ENCODE results near the gene ITPKB. TPM values are rescaled to one million over a fixed set of nuclear protein-coding genes. Genes with fewer than 3 reads are reported as not detected.
A peak's percentile ranks its signal among the peaks of the same experiment; 100 is the strongest.

Gene ITPKB
- total and polyA plus RNA-seq, 7 donors: 1.4 to 80.9 (median 52.4) TPM

DNA sequence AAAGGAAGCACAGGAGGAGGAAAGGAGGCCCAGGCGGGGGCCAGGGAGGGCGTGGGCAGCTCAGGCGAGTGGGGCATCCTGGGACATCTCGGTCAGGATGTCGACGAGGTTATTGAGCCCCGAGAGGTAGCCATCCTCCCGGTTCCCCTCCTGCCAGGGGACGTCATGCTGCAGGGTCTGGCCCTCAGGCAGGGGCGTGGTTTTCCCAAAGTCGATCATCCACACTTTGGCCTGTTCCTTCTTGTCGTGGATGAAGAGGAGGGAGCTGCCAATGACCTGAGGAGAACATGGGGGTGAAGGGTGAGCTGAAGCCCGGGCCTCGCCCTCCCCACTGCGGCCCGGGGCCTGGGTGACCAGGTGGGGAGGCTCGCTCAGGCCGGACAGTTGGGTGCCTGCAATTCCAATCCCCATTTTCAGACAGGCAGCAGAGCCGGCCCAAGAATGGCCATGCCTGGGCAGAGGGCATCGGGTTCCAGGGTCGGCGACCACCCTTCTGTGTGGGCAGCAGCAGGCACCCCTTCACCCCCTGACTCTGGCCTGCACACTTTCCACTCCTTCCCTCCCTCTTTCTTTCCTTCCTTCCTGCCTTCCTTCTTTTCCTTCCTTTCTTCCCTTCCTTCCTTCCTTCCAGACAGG is 104.4 kb downstream of the ITPKB start:
- 88 to 90% methylated on average over 22 of the region's 22 CpGs for WGBS, 2 donors
- Histone ChIP-seq H3K9me3 (no peaks in the 10 kb centered on the region), H3K4me1 (peaks cover 0 to 68% (median 62%) of the 10 kb centered on the region in 4 donors), H3K36me3 (peaks cover 9 to 63% (median 32%) of the 10 kb centered on the region in 4 donors), H3K27me3 (no peaks in the 10 kb centered on the region), H3K4me3 (no peak overlapping the region), H3K27ac (peak overlapping the region; percentile 75 to 85 (median 80))
- DNase-seq: peak; percentile 67
- intact Hi-C loops (cut with DNase I): loop anchor here (1.0 to 10.0 kb wide), 3 partner anchors 104 to 340 kb away; partner anchors contain the start of gene ITPKB
- TF ChIP-seq, protein P1, sequence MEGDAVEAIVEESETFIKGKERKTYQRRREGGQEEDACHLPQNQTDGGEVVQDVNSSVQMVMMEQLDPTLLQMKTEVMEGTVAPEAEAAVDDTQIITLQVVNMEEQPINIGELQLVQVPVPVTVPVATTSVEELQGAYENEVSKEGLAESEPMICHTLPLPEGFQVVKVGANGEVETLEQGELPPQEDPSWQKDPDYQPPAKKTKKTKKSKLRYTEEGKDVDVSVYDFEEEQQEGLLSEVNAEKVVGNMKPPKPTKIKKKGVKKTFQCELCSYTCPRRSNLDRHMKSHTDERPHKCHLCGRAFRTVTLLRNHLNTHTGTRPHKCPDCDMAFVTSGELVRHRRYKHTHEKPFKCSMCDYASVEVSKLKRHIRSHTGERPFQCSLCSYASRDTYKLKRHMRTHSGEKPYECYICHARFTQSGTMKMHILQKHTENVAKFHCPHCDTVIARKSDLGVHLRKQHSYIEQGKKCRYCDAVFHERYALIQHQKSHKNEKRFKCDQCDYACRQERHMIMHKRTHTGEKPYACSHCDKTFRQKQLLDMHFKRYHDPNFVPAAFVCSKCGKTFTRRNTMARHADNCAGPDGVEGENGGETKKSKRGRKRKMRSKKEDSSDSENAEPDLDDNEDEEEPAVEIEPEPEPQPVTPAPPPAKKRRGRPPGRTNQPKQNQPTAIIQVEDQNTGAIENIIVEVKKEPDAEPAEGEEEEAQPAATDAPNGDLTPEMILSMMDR (IDR thresholded peaks at IDR 0.05): no peak
- TF ChIP-seq POLR2A (IDR thresholded peaks at IDR 0.05): no peak
- TF ChIP-seq POLR2AphosphoS5 (IDR thresholded peaks at IDR 0.05): no peak
- TF ChIP-seq EP300 (IDR thresholded peaks at IDR 0.05): no peak

DNA sequence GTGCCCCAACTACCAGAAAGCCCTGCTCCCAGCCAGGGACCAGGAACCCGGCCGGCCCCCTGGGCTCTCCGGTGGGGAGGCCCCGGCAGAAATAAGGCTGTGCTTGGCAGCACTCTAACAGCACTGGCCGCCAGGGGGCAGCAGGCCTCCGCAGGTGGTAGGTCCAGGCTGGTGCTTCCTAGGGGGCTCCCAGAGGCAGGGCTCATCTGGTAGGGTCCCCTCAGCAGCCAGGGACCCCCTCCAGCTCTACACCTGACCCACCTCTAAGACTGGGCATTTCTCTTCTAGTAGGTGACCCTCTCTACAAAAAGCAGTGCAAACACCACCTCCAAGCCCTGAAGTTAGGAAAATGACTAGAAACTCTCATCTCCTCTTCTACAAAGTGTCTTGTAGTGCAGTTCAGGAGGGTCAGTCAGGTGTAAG is 104.9 kb downstream of the ITPKB start:
- WGBS, 2 donors: 2 to 5% methylated on average over 6 of the region's 6 CpGs
- Histone ChIP-seq H3K27ac (peak overlapping the region; percentile 75 to 85 (median 80)), H3K27me3 (no peaks in the 10 kb centered on the region), H3K4me1 (peaks cover 0 to 62% (median 57%) of the 10 kb centered on the region in 4 donors), H3K9me3 (no peaks in the 10 kb centered on the region), H3K36me3 (peaks cover 9 to 57% (median 28%) of the 10 kb centered on the region in 4 donors), H3K4me3 (no peak overlapping the region)
- intact Hi-C loops (cut with DNase I): loop anchor here (1.0 to 10.0 kb wide), 3 partner anchors 105 to 341 kb away; partner anchors contain the start of gene ITPKB
- TF ChIP-seq POLR2AphosphoS5 (IDR thresholded peaks at IDR 0.05): peak in 2 of 4 donors; percentile 20 to 47
- TF ChIP-seq EP300 (IDR thresholded peaks at IDR 0.05): no peak
- TF ChIP-seq, protein P1 (IDR thresholded peaks at IDR 0.05): peak; percentile 80 to 97 (median 94)
- DNase-seq: peak; percentile 93

DNA sequence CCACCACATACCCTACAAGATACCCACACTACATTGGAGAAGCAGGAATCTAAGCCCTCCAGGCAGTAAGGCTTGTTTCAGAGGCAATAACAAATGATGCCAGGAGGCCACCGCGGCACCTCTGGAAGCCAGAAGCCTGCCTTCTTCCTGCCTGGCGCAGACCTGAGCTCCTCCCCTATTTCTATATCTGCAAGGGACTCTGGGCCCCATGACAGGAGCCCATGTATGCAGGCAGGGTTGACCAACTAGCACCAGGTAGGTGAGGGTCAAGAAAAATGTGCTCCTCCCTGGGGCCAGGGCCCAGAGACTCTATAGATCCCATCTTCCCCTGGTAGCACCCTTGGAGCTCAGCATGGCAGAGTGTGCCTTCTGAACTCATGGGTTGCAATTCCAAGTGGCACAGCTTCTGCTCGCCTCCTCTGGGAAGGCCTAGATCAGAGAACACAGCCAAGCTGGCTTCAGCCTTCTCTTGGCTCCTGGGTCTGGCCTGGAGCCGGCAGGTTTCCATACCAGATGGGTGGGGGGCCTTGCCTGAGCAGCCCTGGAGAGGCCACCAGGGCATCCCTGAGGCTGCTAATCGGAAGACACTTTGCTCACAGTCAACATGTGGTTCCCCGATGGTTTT is 105.4 kb downstream of the ITPKB start:
- Histone ChIP-seq H3K4me1 (peaks cover 0 to 62% (median 55%) of the 10 kb centered on the region in 4 donors), H3K27ac (peak overlapping the region; percentile 75 to 85 (median 80))
- intact Hi-C loops (cut with DNase I): loop anchor here (1.0 to 10.0 kb wide), 3 partner anchors 105 to 341 kb away; partner anchors contain the start of gene ITPKB

DNA sequence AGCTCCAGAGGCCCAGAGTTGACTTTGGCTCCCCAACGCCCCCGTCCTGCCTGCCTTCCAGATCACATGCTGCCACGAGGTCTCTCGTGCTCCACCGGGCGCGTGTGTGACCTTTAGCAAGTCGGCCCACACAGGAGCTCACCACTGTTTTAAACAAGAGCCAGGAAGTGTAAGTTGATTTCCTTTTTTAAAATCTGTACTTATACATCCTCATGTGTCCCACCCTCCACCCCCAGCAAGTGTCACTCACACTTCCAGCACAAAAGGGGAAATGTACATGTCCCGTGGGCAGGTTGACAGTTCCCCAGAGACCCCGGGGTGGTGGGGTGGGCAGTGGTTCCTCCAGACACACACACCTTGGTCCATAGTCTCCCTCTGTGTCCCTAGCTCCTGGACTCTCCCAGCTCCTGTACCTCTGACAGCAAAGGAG is 106.1 kb downstream of the ITPKB start:
- Histone ChIP-seq H3K27ac (peak overlapping the region; percentile 75 to 85 (median 80)), H3K27me3 (no peaks in the 10 kb centered on the region), H3K9me3 (no peaks in the 10 kb centered on the region), H3K36me3 (peaks cover 9 to 55% (median 23%) of the 10 kb centered on the region in 4 donors), H3K4me1 (peaks cover 0 to 62% (median 54%) of the 10 kb centered on the region in 4 donors), H3K4me3 (no peak overlapping the region)
- TF ChIP-seq, protein P1 (IDR thresholded peaks at IDR 0.05): no peak
- TF ChIP-seq EP300 (IDR thresholded peaks at IDR 0.05): no peak
- TF ChIP-seq POLR2AphosphoS5 (IDR thresholded peaks at IDR 0.05): no peak
- no peak for TF ChIP-seq POLR2A (IDR thresholded peaks at IDR 0.05)
- 47 to 82% methylated on average over 10 of the region's 10 CpGs for WGBS, 2 donors
- intact Hi-C loops (cut with DNase I): loop anchor here (10.0 kb wide), 1 partner anchor 342 kb away; no protein-coding TSS in a partner anchor
- peak; percentile 79 for DNase-seq

More for the DNA sequence above, 105.4 kb downstream of the ITPKB start:
- no peaks in the 10 kb centered on the region for H3K9me3 ChIP-seq
- peaks cover 9 to 55% (median 24%) of the 10 kb centered on the region in 4 donors for H3K36me3 ChIP-seq
- 44 to 52% methylated on average over 7 of the region's 7 CpGs for WGBS, 2 donors
- H3K27me3 ChIP-seq: no peaks in the 10 kb centered on the region
- no peak for TF ChIP-seq EP300 (IDR thresholded peaks at IDR 0.05)
- TF ChIP-seq, protein P1 (IDR thresholded peaks at IDR 0.05): no peak
- no peak for TF ChIP-seq POLR2A (IDR thresholded peaks at IDR 0.05)
- TF ChIP-seq POLR2AphosphoS5 (IDR thresholded peaks at IDR 0.05): no peak
- DNase-seq: peak; percentile 73
- H3K4me3 ChIP-seq: no peak overlapping the region
